Activated CD8-positive, alpha-beta T cell treated with anti-CD3 and anti-CD28 coated beads, Interleukin-2, amount 10 ng/mL, durations not matched to agents 7 days and 5 days (primary cell): Measurements from ENCODE around the gene ACAP3. TPM values are rescaled to one million over a fixed set of nuclear protein-coding genes. Genes with fewer than 3 reads are reported as not detected.

Experiments
- ATAC-seq: fragments of 150-1000 bp; cut with Tn5 transposase; one replicate; pipeline ENCODE4 v1.10.0; 2021; ENCODE audit warnings: moderate library complexity
- CTCF ChIA-PET: fragments of 350-600 bp; sonication (Branson Sonifier 250); formaldehyde crosslinking; loops from one replicate; lab custom pipeline; 2021; ENCODE audit warnings: antibody characterized with exemption; lab: Charles Lee
- POLR2A ChIA-PET: fragments of 350-600 bp; sonication (Branson Sonifier 250); formaldehyde crosslinking; loops from one replicate; lab custom pipeline; 2021; ENCODE audit warnings: antibody characterized with exemption; lab: Charles Lee
- DNase-seq: peaks from one replicate; pipeline ENCODE4 v3.0.0-alpha.2; 2020
- H3K27ac Mint-ChIP-seq: one replicate; pipeline ENCODE4 v1.8.0; 2021; ENCODE audit warnings: mild to moderate bottlenecking, mixed read lengths
- H3K27me3 Mint-ChIP-seq: one replicate; pipeline ENCODE4 v1.8.0; 2021; ENCODE audit warnings: low read depth, mixed read lengths
- H3K36me3 Mint-ChIP-seq: one replicate; pipeline ENCODE4 v1.8.0; 2021; ENCODE audit warnings: low read depth, mixed read lengths
- H3K4me1 Mint-ChIP-seq: one replicate; pipeline ENCODE4 v1.8.0; 2021; ENCODE audit warnings: low read depth, mixed read lengths
- H3K4me3 Mint-ChIP-seq: one replicate; pipeline ENCODE4 v1.8.0; 2021; ENCODE audit warnings: mild to moderate bottlenecking, mixed read lengths
- H3K9me3 Mint-ChIP-seq: one replicate; pipeline ENCODE4 v1.8.0; 2022; ENCODE audit warnings: mixed read lengths; ENCODE audit not compliant: insufficient read depth
- microRNA-seq: library from miRNA; unstranded; fragments of <30 nt; microRNA quantifications from one replicate; pipeline ENCODE4 v1.2.0, GENCODE V29; 2022
- total RNA-seq, 2 experiments: library from RNA; stranded (reverse); gene quantifications; one replicate each; pipeline ENCODE4 v1.2.3, GENCODE V29; 2021

The ACAP3 gene
- total RNA-seq, 2 experiments from 2014 or later = 65.2 to 87.3 TPM

DNA sequence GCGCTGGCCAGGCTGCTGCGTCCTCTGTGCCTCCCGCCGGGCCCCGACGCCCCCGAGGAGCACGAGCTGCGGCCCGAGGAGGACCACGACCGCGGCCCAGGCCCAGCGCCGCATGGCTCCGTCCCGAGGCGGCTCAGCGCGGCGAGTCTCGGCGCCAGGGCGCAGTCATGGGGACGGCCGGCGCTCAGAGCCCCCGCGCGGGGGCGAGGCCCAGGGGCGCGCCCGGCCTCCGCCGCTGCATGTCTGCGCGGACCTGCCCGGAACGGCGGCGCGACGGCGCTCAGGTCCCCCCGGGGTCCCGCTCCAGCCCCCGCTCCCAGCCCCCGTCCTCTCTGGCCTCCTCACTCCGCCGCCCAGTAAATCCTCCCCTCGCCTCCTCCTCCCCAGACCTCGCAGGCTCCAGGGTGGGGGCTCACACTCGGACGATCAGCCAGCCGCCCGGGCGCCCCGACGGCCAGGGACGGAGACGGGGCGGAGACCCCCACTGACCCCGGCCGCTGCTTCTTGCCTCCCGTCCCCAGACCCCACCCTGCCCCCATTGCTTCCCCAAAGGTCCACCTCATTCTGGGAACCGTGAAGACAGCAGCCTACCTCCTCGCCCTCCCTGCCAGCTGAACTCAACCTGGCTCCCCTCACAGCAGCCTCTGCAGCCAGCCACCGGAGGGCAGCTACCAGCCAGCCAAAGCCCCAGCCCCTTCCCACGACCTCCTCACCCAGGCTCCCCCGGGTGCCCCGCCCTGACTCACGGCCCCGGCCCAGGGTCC lies 61.0 kb downstream of the ACAP3 start, which contains the start of gene C1QTNF12:
C1QTNF12 (minus strand) TSS at position 146 of the 764 bp plus-strand sequence; CDS start at position 114, 32 bp downstream.
- Mint-ChIP-seq H3K27me3 (peaks cover 6% of the 10 kb centered on the region), H3K9me3 (no peaks in the 10 kb centered on the region), H3K36me3 (peaks cover 3% of the 10 kb centered on the region), H3K4me1 (peaks cover 16% of the 10 kb centered on the region), H3K27ac (no peak within 1 kb of the TSS), H3K4me3 (no peak within 1 kb of the TSS)
- DNase-seq (no peak), ATAC-seq (no peak)
- ChIA-PET CTCF (no interaction called here), POLR2A (no interaction called here)

- ATAC-seq (no peak), DNase-seq (no peak)
- Mint-ChIP-seq H3K36me3 (peaks cover 2% of the 10 kb centered on the region), H3K27me3 (peaks cover 6% of the 10 kb centered on the region), H3K27ac (no peak overlapping the region), H3K4me3 (no peak overlapping the region), H3K9me3 (no peaks in the 10 kb centered on the region), H3K4me1 (peaks cover 13% of the 10 kb centered on the region)
- ChIA-PET POLR2A (no interaction called here), CTCF (no interaction called here)
These were observed 61.7 kb downstream of the ACAP3 start for GRCh38 chr1:1245817-1246576.

- H3K27ac Mint-ChIP-seq = no peak overlapping the region
- H3K4me1 Mint-ChIP-seq = peaks cover 7% of the 10 kb centered on the region
- ATAC-seq (no peak), DNase-seq (no peak)
- no peaks in the 10 kb centered on the region for H3K36me3 Mint-ChIP-seq
- H3K27me3 Mint-ChIP-seq = peaks cover 6% of the 10 kb centered on the region
- no peak overlapping the region for H3K4me3 Mint-ChIP-seq
- no peaks in the 10 kb centered on the region for H3K9me3 Mint-ChIP-seq
- CTCF ChIA-PET = no interaction called here
- POLR2A ChIA-PET = no interaction called here
These were observed 62.4 kb downstream of the ACAP3 start for GRCh38 chr1:1245178-1245816.

- no peak for ATAC-seq
- POLR2A ChIA-PET = no interaction called here
- Mint-ChIP-seq H3K9me3 (no peaks in the 10 kb centered on the region), H3K27ac (no peak overlapping the region), H3K27me3 (peaks cover 6% of the 10 kb centered on the region), H3K36me3 (no peaks in the 10 kb centered on the region), H3K4me1 (no peaks in the 10 kb centered on the region), H3K4me3 (no peak overlapping the region)
- no peak for DNase-seq
- CTCF ChIA-PET = no interaction called here
These were observed 63.4 kb downstream of the ACAP3 start for GRCh38 chr1:1244192-1244811.

GRCh38 chr1:1243807-1244191 lies 63.9 kb downstream of the ACAP3 start:
- DNase-seq (no peak), ATAC-seq (no peak)
- H3K9me3 Mint-ChIP-seq = no peaks in the 10 kb centered on the region
- no peaks in the 10 kb centered on the region for H3K36me3 Mint-ChIP-seq
- no peaks in the 10 kb centered on the region for H3K4me1 Mint-ChIP-seq
- no peak overlapping the region for H3K27ac Mint-ChIP-seq
- ChIA-PET POLR2A (no interaction called here), CTCF (no interaction called here)
- peaks cover 6% of the 10 kb centered on the region for H3K27me3 Mint-ChIP-seq
- H3K4me3 Mint-ChIP-seq = no peak overlapping the region

GRCh38 chr1:1243266-1243660 lies 64.5 kb downstream of the ACAP3 start:
- ChIA-PET POLR2A (no interaction called here), CTCF (no interaction called here)
- H3K4me1 Mint-ChIP-seq = no peaks in the 10 kb centered on the region
- H3K36me3 Mint-ChIP-seq = no peaks in the 10 kb centered on the region
- ATAC-seq = no peak
- no peak for DNase-seq
- H3K27ac Mint-ChIP-seq = no peak overlapping the region
- no peak overlapping the region for H3K4me3 Mint-ChIP-seq
- peaks cover 6% of the 10 kb centered on the region for H3K27me3 Mint-ChIP-seq
- no peaks in the 10 kb centered on the region for H3K9me3 Mint-ChIP-seq

DNA sequence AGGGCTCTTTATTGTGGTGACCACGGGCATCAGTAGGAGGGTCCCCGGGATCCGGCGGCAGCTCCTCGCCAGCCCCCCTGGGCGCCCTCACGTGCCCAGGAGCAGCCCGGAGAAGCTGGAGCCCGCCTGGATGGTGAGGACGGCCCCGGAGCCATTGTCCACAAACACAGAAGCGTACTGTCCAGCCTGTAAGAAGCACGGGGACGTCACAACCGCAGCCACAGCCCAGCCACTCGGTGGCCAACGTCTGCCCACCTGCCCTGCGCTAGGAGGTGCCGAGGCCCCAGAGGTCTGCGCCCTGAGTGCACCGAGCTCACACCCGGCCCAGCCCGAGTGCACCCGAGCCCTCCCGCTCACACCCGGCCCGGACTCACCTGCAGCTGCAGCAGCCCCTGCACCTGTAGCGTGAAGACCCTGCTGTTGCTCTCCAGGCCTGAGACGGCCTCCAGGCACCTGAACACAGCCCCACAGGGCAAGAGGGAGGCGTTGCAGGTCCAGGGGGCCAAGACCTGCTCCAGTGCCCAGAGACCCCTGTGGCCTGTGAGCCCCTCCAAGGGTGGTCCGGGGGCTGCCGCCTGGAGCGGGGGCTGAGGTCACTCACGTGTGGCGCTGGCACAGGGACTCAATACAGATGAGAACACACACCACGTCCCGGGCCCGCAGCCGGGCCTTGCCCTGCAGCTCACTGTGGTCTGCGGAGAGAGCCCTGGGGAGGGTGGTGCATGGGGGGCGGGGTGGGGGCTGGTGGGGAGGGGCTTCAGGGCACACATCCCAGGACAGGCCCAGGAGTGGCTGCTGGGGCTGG lies 65.1 kb downstream of the ACAP3 start:
- H3K27me3 Mint-ChIP-seq = peaks cover 6% of the 10 kb centered on the region
- CTCF ChIA-PET = interaction anchor here (0.8 kb wide), 1 partner anchor 120 kb away, joined by 6 read pairs; no protein-coding TSS in a partner anchor
- no peaks in the 10 kb centered on the region for H3K4me1 Mint-ChIP-seq
- H3K36me3 Mint-ChIP-seq = no peaks in the 10 kb centered on the region
- no peaks in the 10 kb centered on the region for H3K9me3 Mint-ChIP-seq
- DNase-seq (no peak), ATAC-seq (no peak)
- no peak overlapping the region for H3K27ac Mint-ChIP-seq
- POLR2A ChIA-PET = interaction anchor here (0.8 kb wide), 1 partner anchor 130 kb away, joined by 3 read pairs; no protein-coding TSS in a partner anchor
- H3K4me3 Mint-ChIP-seq = no peak overlapping the region

Small RNA genes within 50 kb of the gene (microRNA-seq; reads per million reads assigned to microRNA genes)
- gene MIR6726 (4.6 reads per million), gene MIR6727 (not detected), gene MIR6808 (not detected)

Other genes starting within 250 kb of the ACAP3 start
- not detected for gene RNF223, start 233.6 kb downstream of the ACAP3 start, total RNA-seq
- gene C1orf159, start 191.8 kb downstream of the ACAP3 start, total RNA-seq = 10 to 100 TPM; 24.5 to 26.8 TPM
- gene TTLL10, start 134.1 kb downstream of the ACAP3 start, total RNA-seq = under 1 TPM; 0.63 to 0.90 TPM
- 10 to 100 TPM; 17.5 to 18.8 TPM for gene TNFRSF18, start 101.3 kb downstream of the ACAP3 start, total RNA-seq
- gene TNFRSF4, start 93.8 kb downstream of the ACAP3 start, total RNA-seq = 1 to 10 TPM; 1.6 to 2.9 TPM
- gene SDF4, start 75.9 kb downstream of the ACAP3 start, total RNA-seq = 10 to 100 TPM; 96.9 to 99.3 TPM
- 10 to 100 TPM; 21.2 to 22.4 TPM for gene B3GALT6, start 75.7 kb downstream of the ACAP3 start, total RNA-seq
- gene C1QTNF12, start 61.2 kb downstream of the ACAP3 start, total RNA-seq = 1 to 10 TPM; 1.8 to 2.2 TPM
- gene UBE2J2, start 34.1 kb downstream of the ACAP3 start, total RNA-seq = 10 to 100 TPM; 62.3 to 67.5 TPM
- gene SCNN1D, start 27.5 kb downstream of the ACAP3 start, total RNA-seq = 1 to 10 TPM; 3.4 to 3.6 TPM
- 10 to 100 TPM; 24.0 to 26.2 TPM for gene PUSL1, start 667 bp upstream of the ACAP3 start, total RNA-seq
- gene INTS11, start 16.7 kb upstream of the ACAP3 start, total RNA-seq = 100 to 1,000 TPM; 120 to 134 TPM
- gene CPTP, start 16.9 kb upstream of the ACAP3 start, total RNA-seq = 10 to 100 TPM; 18.5 to 21.4 TPM
- 1 to 10 TPM in 1 of 2 experiments, under 1 TPM in 1; 0.78 to 1.2 TPM for gene TAS1R3, start 23.4 kb upstream of the ACAP3 start, total RNA-seq
- 10 to 100 TPM; 29.1 to 30.7 TPM for gene DVL1, start 41.5 kb upstream of the ACAP3 start, total RNA-seq
- not detected for gene MXRA8, start 50.6 kb upstream of the ACAP3 start, total RNA-seq
- 100 to 1,000 TPM; 120 to 123 TPM for gene AURKAIP1, start 67.3 kb upstream of the ACAP3 start, total RNA-seq
- gene CCNL2, start 91.4 kb upstream of the ACAP3 start, total RNA-seq = 100 to 1,000 TPM in 1 of 2 experiments, 10 to 100 TPM in 1; 98.3 to 110 TPM
- 100 to 1,000 TPM; 111 to 117 TPM for gene MRPL20, start 99.4 kb upstream of the ACAP3 start, total RNA-seq
- gene ANKRD65, start 113.3 kb upstream of the ACAP3 start, total RNA-seq = not detected
- under 1 TPM; 0.21 to 0.29 TPM for gene VWA1, start 127.8 kb upstream of the ACAP3 start, total RNA-seq
- 1 to 10 TPM; 1.0 to 1.4 TPM for gene ATAD3C, start 141.8 kb upstream of the ACAP3 start, total RNA-seq
- gene ATAD3B, start 163.8 kb upstream of the ACAP3 start, total RNA-seq = 10 to 100 TPM; 41.5 to 49.6 TPM
- 10 to 100 TPM; 51.6 to 57.4 TPM for gene ATAD3A, start 204.2 kb upstream of the ACAP3 start, total RNA-seq
- gene TMEM240, start 232.7 kb upstream of the ACAP3 start, total RNA-seq = 1 to 10 TPM; 1.0 to 1.1 TPM